NB4 (cell line): Measurements from ENCODE around the gene SRGAP3.

ENCODE experiments used
- CTCF ChIP-seq: IDR thresholded peaks from one replicate; pipeline ENCODE4 v1.5.1; 2012; ENCODE audit warnings: low read depth, low read length
- MAX ChIP-seq: IDR thresholded peaks from 2 replicates; pipeline ENCODE4 v1.6.1; 2011; ENCODE audit warnings: low read depth, low read length
- POLR2A ChIP-seq: IDR thresholded peaks from 2 replicates; pipeline ENCODE4 v1.6.1; 2011; ENCODE audit warnings: mild to moderate bottlenecking; ENCODE audit not compliant: insufficient read length; ENCODE audit errors: extremely low read depth

- TF ChIP-seq CTCF, result no peak
- no peak for TF ChIP-seq POLR2A
- no peak for TF ChIP-seq MAX
Observed at GRCh38 chr3:9117220-9117619, 132.2 kb downstream of the SRGAP3 start.
